GM12873 (cell line): ENCODE data around the gene LANCL2.
A peak's percentile ranks its signal among the peaks of the same experiment; 100 is the strongest.

Experiments used
- TF ChIP-seq, protein P1 (sequence below): IDR thresholded peaks from 2 replicates; pipeline ENCODE4 v1.5.1; 2012; ENCODE audit warnings: low read depth, mild to moderate bottlenecking, moderate library complexity, low read length, control low read depth; ENCODE audit not compliant: insufficient read depth; ENCODE audit errors: missing control alignments

Gene LANCL2

DNA sequence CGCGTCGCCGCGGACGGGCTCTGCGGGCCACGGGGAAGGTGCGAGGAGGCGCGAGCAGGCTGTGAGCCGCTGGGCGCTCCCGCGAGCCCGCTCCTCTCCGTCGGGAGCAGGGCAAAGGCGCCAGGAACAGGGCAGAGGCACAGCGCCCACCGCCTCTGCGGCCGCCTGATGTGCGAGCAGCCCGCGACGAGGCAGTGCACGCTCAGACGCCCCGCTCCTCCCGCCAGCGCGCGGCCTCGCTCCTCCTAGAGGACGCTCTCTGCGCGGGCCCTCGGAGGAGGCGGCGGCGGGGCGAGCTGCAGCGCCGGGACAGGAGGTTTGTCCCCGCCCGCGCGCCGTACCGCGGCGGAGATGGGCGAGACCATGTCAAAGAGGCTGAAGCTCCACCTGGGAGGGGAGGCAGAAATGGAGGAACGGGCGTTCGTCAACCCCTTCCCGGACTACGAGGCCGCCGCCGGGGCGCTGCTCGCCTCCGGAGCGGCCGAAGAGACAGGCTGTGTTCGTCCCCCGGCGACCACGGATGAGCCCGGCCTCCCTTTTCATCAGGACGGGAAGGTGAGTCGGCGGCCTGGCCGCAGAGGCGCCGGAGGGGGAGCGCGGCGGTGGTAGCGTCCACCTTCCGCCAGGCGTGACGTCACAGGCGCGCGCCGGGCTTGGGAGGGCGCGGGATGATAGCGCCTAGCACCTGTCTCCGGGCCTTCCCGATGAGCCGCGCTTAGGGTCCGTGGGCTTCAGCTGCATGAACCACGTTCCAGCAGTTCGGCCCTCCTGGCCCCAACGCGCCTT is 731 bp downstream of the LANCL2 start:
- TF ChIP-seq, protein P1, sequence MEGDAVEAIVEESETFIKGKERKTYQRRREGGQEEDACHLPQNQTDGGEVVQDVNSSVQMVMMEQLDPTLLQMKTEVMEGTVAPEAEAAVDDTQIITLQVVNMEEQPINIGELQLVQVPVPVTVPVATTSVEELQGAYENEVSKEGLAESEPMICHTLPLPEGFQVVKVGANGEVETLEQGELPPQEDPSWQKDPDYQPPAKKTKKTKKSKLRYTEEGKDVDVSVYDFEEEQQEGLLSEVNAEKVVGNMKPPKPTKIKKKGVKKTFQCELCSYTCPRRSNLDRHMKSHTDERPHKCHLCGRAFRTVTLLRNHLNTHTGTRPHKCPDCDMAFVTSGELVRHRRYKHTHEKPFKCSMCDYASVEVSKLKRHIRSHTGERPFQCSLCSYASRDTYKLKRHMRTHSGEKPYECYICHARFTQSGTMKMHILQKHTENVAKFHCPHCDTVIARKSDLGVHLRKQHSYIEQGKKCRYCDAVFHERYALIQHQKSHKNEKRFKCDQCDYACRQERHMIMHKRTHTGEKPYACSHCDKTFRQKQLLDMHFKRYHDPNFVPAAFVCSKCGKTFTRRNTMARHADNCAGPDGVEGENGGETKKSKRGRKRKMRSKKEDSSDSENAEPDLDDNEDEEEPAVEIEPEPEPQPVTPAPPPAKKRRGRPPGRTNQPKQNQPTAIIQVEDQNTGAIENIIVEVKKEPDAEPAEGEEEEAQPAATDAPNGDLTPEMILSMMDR: peak; percentile 24

DNA sequence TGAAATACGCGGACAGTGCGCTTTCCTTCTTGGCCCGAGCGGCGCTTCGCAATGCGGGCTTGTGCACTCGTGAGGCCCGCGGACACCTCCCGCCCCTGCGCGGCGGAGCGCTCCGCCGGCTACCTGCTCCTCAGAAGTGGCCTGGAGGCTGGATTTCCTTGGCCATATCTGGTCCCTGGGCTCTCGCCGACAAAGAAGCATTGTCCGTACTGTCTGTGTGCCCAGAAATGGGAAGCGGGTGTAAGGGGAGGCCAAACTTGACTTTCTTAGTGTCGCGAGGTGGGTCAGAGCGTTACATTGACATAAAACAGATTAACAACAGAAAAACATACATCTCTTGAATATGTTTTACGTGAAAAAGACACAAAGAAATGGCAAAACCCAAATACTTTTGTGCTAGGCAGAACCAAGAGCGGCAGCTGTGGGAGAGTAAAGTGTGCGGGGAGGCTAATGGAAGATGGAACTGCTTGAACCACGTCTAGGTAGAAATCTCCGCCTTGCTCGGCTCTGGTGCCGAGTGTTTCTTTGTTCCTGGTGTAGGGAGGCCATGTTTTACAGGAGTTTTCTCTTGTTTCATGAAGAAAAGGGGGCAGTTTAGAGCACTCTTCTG is 1.4 kb downstream of the LANCL2 start:
- TF ChIP-seq, protein P1: no peak

DNA sequence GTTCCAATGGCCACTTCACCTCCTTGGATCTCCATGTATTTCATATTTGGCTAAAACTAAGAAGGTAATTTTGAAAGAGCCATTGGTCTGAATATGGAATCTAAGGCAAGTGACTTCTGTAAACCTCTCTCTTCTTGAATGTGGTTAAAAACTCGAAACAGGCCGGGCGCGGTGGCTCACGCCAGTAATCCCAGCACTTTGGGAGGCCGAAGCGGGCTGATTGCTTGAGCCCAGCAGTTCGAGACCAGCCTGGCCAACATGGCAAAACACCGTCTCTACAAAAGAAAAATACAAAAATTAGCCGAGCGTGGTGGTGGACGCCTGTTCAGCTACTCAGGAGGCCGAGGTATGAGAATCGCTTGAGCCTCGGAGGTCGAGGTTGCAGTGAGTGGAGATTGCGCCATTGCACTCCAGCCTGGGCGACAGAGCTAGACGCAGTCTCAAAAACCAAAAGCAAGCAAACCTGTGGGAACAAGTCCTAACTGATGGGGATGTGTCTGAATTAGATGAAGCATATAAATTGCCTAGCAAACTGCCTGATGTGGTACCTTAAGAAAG is 2.2 kb downstream of the LANCL2 start:
- TF ChIP-seq, protein P1: no peak

DNA sequence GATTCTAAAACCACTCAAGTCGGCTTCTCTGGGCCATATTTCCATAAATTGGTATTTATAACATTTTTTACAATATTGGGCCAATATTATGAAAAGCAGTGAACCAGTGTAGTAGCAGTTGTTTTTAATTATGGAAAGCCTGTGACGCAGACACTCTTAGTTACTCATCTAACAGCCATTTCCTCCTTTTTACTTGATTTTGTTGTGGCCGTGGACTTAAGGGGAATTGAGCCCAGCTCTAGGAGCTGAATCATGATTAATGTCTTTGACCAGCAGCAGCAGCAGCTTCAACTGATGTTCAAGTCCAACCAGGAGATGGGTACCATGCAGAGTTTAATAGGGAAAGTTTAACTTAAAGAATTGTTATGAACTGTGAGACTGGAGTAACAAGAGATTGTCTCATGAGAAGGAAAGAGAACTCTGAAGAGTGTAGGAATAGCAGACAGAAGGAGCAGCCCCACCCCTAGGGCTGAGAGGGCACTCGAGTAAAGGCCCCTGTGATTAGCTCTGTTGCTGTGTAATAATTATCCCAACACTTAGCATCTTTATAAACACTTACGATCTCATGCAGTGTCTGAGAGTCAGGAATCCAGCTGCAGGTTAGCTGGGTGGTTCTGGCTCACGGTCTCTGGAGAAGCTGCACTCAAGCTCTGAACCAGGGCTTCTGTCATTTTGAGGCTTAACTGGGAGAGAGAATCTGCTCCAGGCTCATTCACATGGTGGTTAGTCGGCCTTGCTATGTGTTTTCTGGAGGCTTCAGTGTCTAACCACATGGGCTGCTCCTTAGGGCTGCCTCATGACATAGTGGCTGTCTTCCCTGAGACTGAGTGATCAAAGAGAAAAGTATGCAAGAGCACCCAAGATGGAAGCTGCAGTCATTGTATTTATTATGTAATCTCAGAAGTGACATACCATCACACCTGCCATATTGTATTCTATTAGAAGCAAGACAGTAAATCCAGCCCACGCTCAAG is 4.6 kb downstream of the LANCL2 start:
- TF ChIP-seq, protein P1: no peak

DNA sequence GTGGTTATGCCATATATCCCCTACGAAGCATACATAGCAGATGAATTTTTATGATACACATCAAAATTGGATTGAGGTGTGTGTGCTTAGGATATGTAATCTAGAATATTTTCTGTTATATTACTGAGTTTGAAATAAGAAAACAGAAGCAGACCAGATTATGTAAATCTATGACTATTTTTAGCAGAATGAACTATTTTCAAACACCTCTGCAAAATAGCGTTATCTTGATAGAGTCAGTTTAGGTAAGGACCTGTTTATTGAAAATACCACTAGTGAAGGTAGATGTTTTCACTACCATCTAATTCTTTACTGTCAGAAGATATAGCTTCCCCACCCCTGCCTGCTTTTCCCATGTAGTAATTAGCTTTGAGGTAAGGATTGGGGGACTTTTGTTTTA is 9.1 kb downstream of the LANCL2 start:
- TF ChIP-seq, protein P1: no peak

DNA sequence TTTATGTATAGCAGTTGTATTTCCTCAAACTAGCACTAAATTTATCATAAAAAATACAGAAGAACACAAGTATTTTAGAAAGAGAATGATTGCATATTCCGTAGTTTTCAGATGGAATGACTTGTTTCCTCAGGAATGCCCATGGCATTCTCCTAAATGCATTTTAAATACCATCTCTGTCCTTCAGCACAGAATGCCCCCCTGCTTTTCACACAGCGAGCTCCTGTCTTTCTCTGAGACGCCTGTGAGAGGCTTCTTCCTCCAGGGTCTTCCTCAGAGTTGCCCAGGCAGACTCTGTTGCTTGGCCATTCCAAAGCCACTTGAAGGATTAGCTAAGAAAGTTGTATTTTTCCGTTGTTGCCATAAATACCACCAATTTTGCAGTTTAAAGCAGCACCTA is 10.1 kb downstream of the LANCL2 start:
- TF ChIP-seq, protein P1: no peak

DNA sequence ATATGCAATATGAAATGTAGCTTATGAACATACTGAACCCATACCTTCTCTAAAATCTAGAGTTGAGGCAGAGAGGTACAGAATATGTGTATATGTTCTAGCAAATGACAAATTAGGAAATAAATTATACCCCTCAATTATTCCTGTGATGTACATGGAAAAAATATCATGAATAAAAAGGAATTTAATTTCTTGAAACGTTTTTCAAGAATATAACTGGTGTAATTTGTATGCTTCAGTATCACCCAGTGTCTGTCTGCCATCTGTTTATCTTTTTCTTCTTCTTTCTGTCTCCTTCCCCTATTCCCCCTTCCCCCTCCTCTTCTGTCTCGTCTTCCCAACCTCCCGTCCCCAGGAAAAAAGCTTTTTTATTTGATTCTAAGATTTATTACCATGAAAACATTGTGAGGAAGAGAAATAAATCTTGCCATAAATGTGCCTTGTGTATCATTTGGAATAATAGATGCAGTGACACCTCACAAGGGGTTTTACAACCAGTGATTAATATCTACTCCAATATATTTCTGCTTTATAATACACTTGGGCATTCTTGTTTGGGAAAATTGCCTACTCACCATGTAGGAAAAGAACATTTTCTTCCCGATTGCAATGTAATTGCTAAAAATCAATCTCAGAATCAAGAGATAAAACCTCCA is 12.2 kb downstream of the LANCL2 start:
- TF ChIP-seq, protein P1: no peak
